GM12878 (cell line): ENCODE results near the gene KCNH4.

Source experiments
- MXI1 ChIP-seq: fragments of 150-350 bp; IDR thresholded peaks from 2 replicates; pipeline ENCODE4 v1.6.1; 2011; ENCODE audit warnings: low read depth, mild to moderate bottlenecking, inconsistent platforms, low read length, improper control_type of control experiment
- ZNF687 ChIP-seq: fragments of 450-650 bp; IDR thresholded peaks from 2 replicates; pipeline ENCODE4 v1.6.1; 2017; ENCODE audit warnings: mild to moderate bottlenecking, moderate library complexity

- TF ChIP-seq ZNF687 (no peak), MXI1 (no peak)
Observed at GRCh38 chr17:42166196-42166763, 14.7 kb downstream of the KCNH4 start.
